Suprapubic skin (tissue), 3 donors: Measurements from ENCODE around the gene CHN1.

Experiments
- POLR2A ChIP-seq, 2 donors: fragments of 450-650 bp; IDR thresholded peaks; one replicate each; pipeline ENCODE4 v1.6.1; 2017; ENCODE audit warnings: antibody characterized with exemption in 2 of 2, mild to moderate bottlenecking in 2 of 2, moderate library complexity in 2 of 2
- TF ChIP-seq, protein P1 (sequence below), 2 donors: fragments of 200-600 bp in 1 of 2; fragments of 450-650 bp in 1 of 2; sonication (generic) in 1 of 2; IDR thresholded peaks; one replicate each; pipeline ENCODE4 v1.5.1; 2016 to 2019; ENCODE audit warnings: antibody characterized with exemption in 2 of 2, mild to moderate bottlenecking in 1 of 2, moderate library complexity in 1 of 2

DNA sequence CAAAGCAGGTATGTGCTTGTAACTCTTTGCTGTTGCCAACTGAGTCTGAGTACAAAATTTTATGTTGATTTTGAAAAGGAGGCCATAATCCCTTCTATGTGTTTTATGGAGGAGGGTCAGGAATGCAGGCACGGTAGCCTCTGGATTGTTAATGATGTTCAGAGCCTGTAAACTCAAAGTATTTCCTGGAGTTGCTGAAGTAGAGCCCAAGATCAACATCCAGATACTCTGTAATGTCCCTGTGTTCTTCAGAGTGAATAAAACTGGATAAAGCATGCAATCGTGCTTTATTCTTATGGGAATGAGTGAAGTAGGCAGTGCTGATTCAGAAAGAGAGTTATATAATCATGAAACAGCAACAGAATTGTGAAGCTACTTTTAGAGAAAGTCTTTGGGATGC is 179.1 kb downstream of the CHN1 start:
- TF ChIP-seq, protein P1, sequence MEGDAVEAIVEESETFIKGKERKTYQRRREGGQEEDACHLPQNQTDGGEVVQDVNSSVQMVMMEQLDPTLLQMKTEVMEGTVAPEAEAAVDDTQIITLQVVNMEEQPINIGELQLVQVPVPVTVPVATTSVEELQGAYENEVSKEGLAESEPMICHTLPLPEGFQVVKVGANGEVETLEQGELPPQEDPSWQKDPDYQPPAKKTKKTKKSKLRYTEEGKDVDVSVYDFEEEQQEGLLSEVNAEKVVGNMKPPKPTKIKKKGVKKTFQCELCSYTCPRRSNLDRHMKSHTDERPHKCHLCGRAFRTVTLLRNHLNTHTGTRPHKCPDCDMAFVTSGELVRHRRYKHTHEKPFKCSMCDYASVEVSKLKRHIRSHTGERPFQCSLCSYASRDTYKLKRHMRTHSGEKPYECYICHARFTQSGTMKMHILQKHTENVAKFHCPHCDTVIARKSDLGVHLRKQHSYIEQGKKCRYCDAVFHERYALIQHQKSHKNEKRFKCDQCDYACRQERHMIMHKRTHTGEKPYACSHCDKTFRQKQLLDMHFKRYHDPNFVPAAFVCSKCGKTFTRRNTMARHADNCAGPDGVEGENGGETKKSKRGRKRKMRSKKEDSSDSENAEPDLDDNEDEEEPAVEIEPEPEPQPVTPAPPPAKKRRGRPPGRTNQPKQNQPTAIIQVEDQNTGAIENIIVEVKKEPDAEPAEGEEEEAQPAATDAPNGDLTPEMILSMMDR (IDR thresholded peaks at IDR 0.05), result no peak
- TF ChIP-seq POLR2A (IDR thresholded peaks at IDR 0.05), result no peak
